ENCODE measurements around the gene R3HCC1L. TPM values are rescaled to one million over a fixed set of nuclear protein-coding genes. Genes with fewer than 3 reads are reported as not detected.
"Not testable (repeated sequence)": the region's sequence is repeated elsewhere in the genome, so short reads cannot be mapped to it uniquely, and the experiment has no call there.

Gene R3HCC1L
- total and polyA plus RNA-seq, 2 of the 4 experiments (the other 2 are of a cell fraction) = 8.3 to 14.7 TPM

DNA sequence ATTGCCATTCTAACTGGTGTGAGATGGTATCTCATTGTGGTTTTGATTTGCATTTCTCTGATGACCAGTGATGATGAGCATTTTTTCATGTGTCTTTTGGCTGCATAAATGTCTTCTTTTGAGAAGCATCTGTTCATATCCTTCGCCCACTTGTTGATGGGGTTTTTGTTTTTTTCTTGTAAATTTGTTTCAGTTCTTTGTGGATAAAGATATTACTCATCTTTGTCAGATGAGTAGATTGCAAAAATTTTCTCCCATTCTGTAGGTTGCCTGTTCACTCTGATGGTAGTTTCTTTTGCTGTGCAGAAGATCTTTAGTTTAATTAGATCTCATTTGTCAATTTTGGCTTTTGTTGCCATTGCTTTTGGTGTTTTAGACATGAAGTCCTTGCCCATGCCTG, 93.8 kb downstream of the R3HCC1L start:
- ATAC-seq (ENCODE audit: low read depth); dilution Hi-C loops (cut with HindIII; ENCODE audit: low sequenced_read_pairs, unreplicated experiment); CTCF ChIA-PET; H3K36me3 ChIP-seq (ENCODE audit: control insufficient read depth, insufficient read depth, low read length); H3K23ac ChIP-seq (ENCODE audit: low read depth, low read length); H3K4ac ChIP-seq (ENCODE audit: low read depth, low read length); H3K27me3 ChIP-seq (ENCODE audit: control insufficient read depth, insufficient read depth, low read length); H2AK5ac ChIP-seq (ENCODE audit: low read depth, low read length); H3K56ac ChIP-seq (ENCODE audit: extremely low read depth, insufficient read depth, low read length); H3K27ac ChIP-seq (ENCODE audit: insufficient read depth, low read length); H2AK9ac ChIP-seq (replicated peaks; ENCODE audit: low read depth, low read length, poor library complexity); H3K4me3 ChIP-seq (ENCODE audit: insufficient read depth, low read depth, low read length); H3K9me3 ChIP-seq (ENCODE audit: control insufficient read depth, insufficient read depth, low read length); H3K9me1 ChIP-seq (ENCODE audit: insufficient read depth, low read length); BruUV-seq (replicated peaks); DNase-seq; H2BK5ac ChIP-seq (ENCODE audit: low read depth, low read length, poor library complexity, severe bottlenecking); H2BK20ac ChIP-seq (ENCODE audit: low read depth, low read length); in situ Hi-C loops (cut with MboI; ENCODE audit: low sequenced_read_pairs); H2BK15ac ChIP-seq (ENCODE audit: low read depth, low read length); H2AFZ ChIP-seq (replicated peaks; ENCODE audit: low read length, poor library complexity); H4K8ac ChIP-seq (ENCODE audit: low read depth in 2 of 2, low read length in 2 of 2); H4K91ac ChIP-seq (ENCODE audit: insufficient read depth, low read depth, low read length); H3K14ac ChIP-seq (replicated peaks; ENCODE audit: low read depth, low read length); H3K4me2 ChIP-seq (ENCODE audit: low read depth, low read length); POLR2A ChIA-PET (ENCODE audit: unreplicated experiment); H4K5ac ChIP-seq (ENCODE audit: low read depth, low read length); H2BK120ac ChIP-seq (ENCODE audit: low read depth, low read length); H3K18ac ChIP-seq (ENCODE audit: low read depth, low read length); H3K9ac ChIP-seq (ENCODE audit: low read depth, low read length): not testable (repeated sequence)
- WGBS, 2 experiments (ENCODE audit: extremely low coverage in 2 of 2, insufficient read length in 1 of 2) = no CpG with 5 or more reads among the region's 1 CpG
- intact Hi-C loops (cut with micrococcal nuclease) = loop anchor here (5.0 kb wide), 1 partner anchor 56 kb away; no protein-coding TSS in a partner anchor
- H4K20me1 ChIP-seq (ENCODE audit: insufficient read depth, low read length) = peaks cover 14% of the 10 kb centered on the region
- H3K79me1 ChIP-seq (ENCODE audit: low read depth in 1 of 2, low read length in 2 of 2) = peaks cover 21% of the 10 kb centered on the region in 2 experiments
- H3K4me1 ChIP-seq (ENCODE audit: control insufficient read depth, insufficient read depth, low read length) = peaks cover 10% of the 10 kb centered on the region
